WTC11 (cell line): ENCODE results near the gene NOX5. TPM values are rescaled to one million over a fixed set of nuclear protein-coding genes. Genes with fewer than 3 reads are reported as not detected.

Experiments used
- ATAC-seq: fragments of 200-7000 bp; cut with Tn5 transposase; 2 replicates; pipeline ENCODE4 v1.10.0; 2021; ENCODE audit warnings: mild to moderate bottlenecking, moderate library complexity
- CTCF ChIA-PET: fragments of 300-600 bp; sonication (Branson Sonifier 250); formaldehyde crosslinking; loops from one replicate; lab custom pipeline; 2021; ENCODE audit warnings: antibody characterized with exemption; lab: Charles Lee
- POLR2A ChIA-PET: fragments of 350-600 bp; sonication (Branson Sonifier 250); formaldehyde crosslinking; loops from one replicate; lab custom pipeline; 2021; ENCODE audit warnings: antibody characterized with exemption; lab: Charles Lee
- DNase-seq: peaks from one replicate; pipeline ENCODE4 v3.0.0; 2021; ENCODE audit warnings: low spot score
- H3K27ac Mint-ChIP-seq: 2 replicates; pipeline ENCODE4 v1.8.0; 2021; ENCODE audit warnings: mixed read lengths
- H3K27me3 Mint-ChIP-seq: 2 replicates; pipeline ENCODE4 v1.8.0; 2021; ENCODE audit warnings: low read depth, mild to moderate bottlenecking, moderate library complexity, mixed read lengths
- H3K36me3 Mint-ChIP-seq: 2 replicates; pipeline ENCODE4 v1.8.0; 2021; ENCODE audit warnings: mixed read lengths
- H3K4me1 Mint-ChIP-seq: 2 replicates; pipeline ENCODE4 v1.8.0; 2022; ENCODE audit warnings: mixed read lengths
- H3K4me3 Mint-ChIP-seq: 2 replicates; pipeline ENCODE4 v1.8.0; 2021; ENCODE audit warnings: mild to moderate bottlenecking, moderate library complexity, mixed read lengths
- H3K9me3 Mint-ChIP-seq: 2 replicates; pipeline ENCODE4 v1.8.0; 2021; ENCODE audit warnings: mixed read lengths
- IRF1 ChIP-seq: sonication (generic); formaldehyde crosslinking; IDR thresholded peaks from 2 replicates; pipeline ENCODE4 v1.8.0; 2023; ENCODE audit warnings: missing genetic modification reagents
- NFE2L1 ChIP-seq: sonication (generic); formaldehyde crosslinking; IDR thresholded peaks from 2 replicates; pipeline ENCODE4 v1.8.1; 2023; ENCODE audit warnings: missing genetic modification reagents
- NFYB ChIP-seq: sonication (generic); formaldehyde crosslinking; conservative IDR thresholded peaks from 2 replicates; pipeline ENCODE4 v1.8.0; 2022; ENCODE audit warnings: low read depth, missing genetic modification reagents
- NR2C2 ChIP-seq: sonication (generic); formaldehyde crosslinking; IDR thresholded peaks from 2 replicates; pipeline ENCODE4 v1.8.0; 2022; ENCODE audit warnings: mild to moderate bottlenecking, missing genetic modification reagents
- OVOL2 ChIP-seq: fragments of 250-450 bp; sonication (Bioruptor Pico); IDR thresholded peaks from 2 replicates; pipeline ENCODE4 v1.9.0; 2021; ENCODE audit warnings: mild to moderate bottlenecking, borderline replicate concordance
- SMAD4 ChIP-seq: sonication (generic); formaldehyde crosslinking; IDR thresholded peaks from 2 replicates; pipeline ENCODE4 v1.8.0; 2022; ENCODE audit warnings: mild to moderate bottlenecking, missing genetic modification reagents
- TCF7 ChIP-seq: sonication (generic); formaldehyde crosslinking; IDR thresholded peaks from 2 replicates; pipeline ENCODE4 v1.8.0; 2022; ENCODE audit warnings: mild to moderate bottlenecking, low read depth, missing genetic modification reagents, moderate library complexity
- USF2 ChIP-seq: sonication (generic); formaldehyde crosslinking; IDR thresholded peaks from 2 replicates; pipeline ENCODE4 v1.8.1; 2023; ENCODE audit warnings: mild to moderate bottlenecking, missing genetic modification reagents, moderate library complexity
- ZNF219 ChIP-seq: sonication (generic); formaldehyde crosslinking; IDR thresholded peaks from 2 replicates; pipeline ENCODE4 v1.8.0; 2023; ENCODE audit warnings: missing genetic modification reagents, mild to moderate bottlenecking, borderline replicate concordance
- ZNF232 ChIP-seq: sonication (generic); formaldehyde crosslinking; IDR thresholded peaks from 2 replicates; pipeline ENCODE4 v1.8.0; 2022; ENCODE audit warnings: mild to moderate bottlenecking, missing genetic modification reagents
- ZNF281 ChIP-seq: sonication (generic); formaldehyde crosslinking; IDR thresholded peaks from 2 replicates; pipeline ENCODE4 v1.8.0; 2023; ENCODE audit warnings: mild to moderate bottlenecking, missing genetic modification reagents
- ZNF396 ChIP-seq: fragments of 250-450 bp; sonication (Bioruptor Pico); IDR thresholded peaks from 2 replicates; pipeline ENCODE4 v1.8.0; 2021; ENCODE audit warnings: mild to moderate bottlenecking, moderate library complexity, borderline replicate concordance
- ZNF416 ChIP-seq: fragments of 250-450 bp; sonication (Bioruptor Pico); IDR thresholded peaks from 2 replicates; pipeline ENCODE4 v1.9.0; 2021; ENCODE audit warnings: mild to moderate bottlenecking, inconsistent platforms
- total RNA-seq: library from RNA; stranded (reverse); gene quantifications from 3 replicates; pipeline ENCODE4 v1.2.3, GENCODE V29; 2021
- TF ChIP-seq, protein P1 (sequence below): sonication (generic); formaldehyde crosslinking; IDR thresholded peaks from 2 replicates; pipeline ENCODE4 v1.8.1; 2022; ENCODE audit warnings: low read depth, mild to moderate bottlenecking, moderate library complexity, missing genetic modification reagents, borderline replicate concordance
- TF ChIP-seq, protein P2 (sequence below): sonication (generic); formaldehyde crosslinking; conservative IDR thresholded peaks from 2 replicates; pipeline ENCODE4 v1.8.1; 2022; ENCODE audit warnings: mild to moderate bottlenecking, missing genetic modification reagents
- TF ChIP-seq, protein P3 (sequence below): sonication (generic); formaldehyde crosslinking; IDR thresholded peaks from 2 replicates; pipeline ENCODE4 v1.8.1; 2022; ENCODE audit warnings: mild to moderate bottlenecking, moderate library complexity, missing genetic modification reagents
- TF ChIP-seq, protein P4 (sequence below): sonication (generic); formaldehyde crosslinking; conservative IDR thresholded peaks from 2 replicates; pipeline ENCODE4 v1.8.1; 2023; ENCODE audit warnings: mild to moderate bottlenecking, low read depth, missing genetic modification reagents, moderate library complexity
- TF ChIP-seq, protein P5 (sequence below): sonication (generic); formaldehyde crosslinking; IDR thresholded peaks from 2 replicates; pipeline ENCODE4 v1.8.0; 2022; ENCODE audit warnings: mild to moderate bottlenecking, missing genetic modification reagents

Gene NOX5
- total RNA-seq, 1 experiment from 2014 or later = not detected

DNA sequence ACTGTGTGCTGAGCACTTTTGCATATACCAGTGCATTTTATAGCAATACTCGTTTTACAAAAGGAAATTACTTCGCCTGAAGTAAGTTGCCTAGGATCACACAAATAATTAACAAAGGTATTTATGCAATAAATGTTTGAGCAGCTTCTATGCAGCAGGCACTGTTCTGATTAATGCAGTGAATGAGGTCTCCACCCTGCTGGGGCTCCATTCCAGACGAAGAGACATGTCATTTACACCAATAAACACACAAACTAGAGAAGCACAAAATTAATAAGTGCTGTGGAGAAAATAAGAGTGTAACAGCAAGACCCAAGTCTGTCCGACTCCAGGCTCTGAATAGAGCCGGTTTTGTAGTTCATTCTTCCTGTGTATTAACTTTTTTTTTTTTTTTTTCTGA lies 17.5 kb downstream of the NOX5 start:
- DNase-seq (no peak), ATAC-seq (no peak)
- POLR2A ChIA-PET = no interaction called here
- H3K27ac Mint-ChIP-seq = no peak overlapping the region
- peaks cover 3% of the 10 kb centered on the region for H3K4me1 Mint-ChIP-seq
- no peaks in the 10 kb centered on the region for H3K9me3 Mint-ChIP-seq
- H3K27me3 Mint-ChIP-seq = peaks cover 20% of the 10 kb centered on the region
- no peak for TF ChIP-seq NFE2L1 (CRISPR knock-in tag)
- TF ChIP-seq, protein P1, sequence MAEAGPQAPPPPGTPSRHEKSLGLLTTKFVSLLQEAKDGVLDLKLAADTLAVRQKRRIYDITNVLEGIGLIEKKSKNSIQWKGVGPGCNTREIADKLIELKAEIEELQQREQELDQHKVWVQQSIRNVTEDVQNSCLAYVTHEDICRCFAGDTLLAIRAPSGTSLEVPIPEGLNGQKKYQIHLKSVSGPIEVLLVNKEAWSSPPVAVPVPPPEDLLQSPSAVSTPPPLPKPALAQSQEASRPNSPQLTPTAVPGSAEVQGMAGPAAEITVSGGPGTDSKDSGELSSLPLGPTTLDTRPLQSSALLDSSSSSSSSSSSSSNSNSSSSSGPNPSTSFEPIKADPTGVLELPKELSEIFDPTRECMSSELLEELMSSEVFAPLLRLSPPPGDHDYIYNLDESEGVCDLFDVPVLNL (CRISPR knock-in tag) = no peak
- TF ChIP-seq ZNF281 = no peak
- no peak for TF ChIP-seq ZNF416 (CRISPR knock-in tag)
- TF ChIP-seq OVOL2 (CRISPR knock-in tag) = no peak
- TF ChIP-seq, protein P2, sequence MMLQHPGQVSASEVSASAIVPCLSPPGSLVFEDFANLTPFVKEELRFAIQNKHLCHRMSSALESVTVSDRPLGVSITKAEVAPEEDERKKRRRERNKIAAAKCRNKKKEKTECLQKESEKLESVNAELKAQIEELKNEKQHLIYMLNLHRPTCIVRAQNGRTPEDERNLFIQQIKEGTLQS (CRISPR knock-in tag) = no peak
- CTCF ChIA-PET = interaction anchor here (0.5 to 2.5 kb wide), 106 partner anchors 8 to 754 kb away, joined by 3 to 57 read pairs (median 4); partner anchors contain the start of genes ANP32A, FEM1B, GLCE and KIF23
- H3K4me3 Mint-ChIP-seq = peak overlapping the region; percentile 58
- H3K36me3 Mint-ChIP-seq = no peaks in the 10 kb centered on the region

DNA sequence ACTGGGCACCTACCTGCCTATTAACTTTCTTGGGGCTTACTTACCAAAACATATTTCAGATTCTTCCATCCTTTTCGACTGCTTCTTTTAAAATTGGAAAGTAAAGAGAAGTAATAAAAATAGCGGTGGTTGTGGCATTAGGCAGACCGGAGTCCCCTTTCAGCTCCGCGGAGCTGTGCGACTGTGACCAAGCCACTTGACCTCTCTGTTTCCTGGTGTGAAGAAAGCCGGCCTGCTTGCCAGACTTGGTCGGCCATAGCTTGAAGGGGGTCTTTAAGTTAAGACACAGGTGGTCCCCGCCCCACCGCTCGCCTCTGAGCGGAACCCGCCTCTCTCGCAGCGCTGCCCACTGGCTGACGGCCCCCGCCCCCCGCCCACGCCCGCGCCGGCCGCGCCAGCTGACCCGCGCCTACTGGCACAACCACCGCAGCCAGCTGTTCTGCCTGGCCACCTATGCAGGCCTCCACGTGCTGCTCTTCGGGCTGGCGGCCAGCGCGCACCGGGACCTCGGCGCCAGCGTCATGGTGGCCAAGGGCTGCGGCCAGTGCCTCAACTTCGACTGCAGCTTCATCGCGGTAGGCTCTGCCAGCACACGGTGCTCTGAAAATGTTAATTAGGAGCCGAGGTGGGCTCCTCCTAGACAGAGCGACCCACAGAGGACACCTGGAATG lies 18.3 kb downstream of the NOX5 start:
- DNase-seq (no peak), ATAC-seq (no peak)
- no peak overlapping the region for H3K27ac Mint-ChIP-seq
- no peaks in the 10 kb centered on the region for H3K36me3 Mint-ChIP-seq
- peaks cover 3% of the 10 kb centered on the region; the same call in 1 of the 2 replicates for H3K4me1 Mint-ChIP-seq
- POLR2A ChIA-PET = no interaction called here
- H3K4me3 Mint-ChIP-seq = no peak overlapping the region; the same call in 1 of the 2 replicates
- H3K27me3 Mint-ChIP-seq = peaks cover 26% of the 10 kb centered on the region
- CTCF ChIA-PET = interaction anchor here (1.0 to 2.4 kb wide), 6 partner anchors 11 to 430 kb away, joined by 3 to 24 read pairs (median 4); no protein-coding TSS in a partner anchor
- no peaks in the 10 kb centered on the region for H3K9me3 Mint-ChIP-seq
- TF ChIP-seq IRF1 (CRISPR knock-in tag) (no peak), ZNF219 (no peak), SMAD4 (CRISPR knock-in tag) (no peak), ZNF281 (no peak), OVOL2 (CRISPR knock-in tag) (no peak), ZNF232 (CRISPR knock-in tag) (no peak), ZNF396 (CRISPR knock-in tag) (no peak), USF2 (CRISPR knock-in tag) (no peak), NR2C2 (CRISPR knock-in tag) (no peak), TCF7 (CRISPR knock-in tag) (no peak), NFYB (CRISPR knock-in tag) (no peak)
- TF ChIP-seq, protein P3, sequence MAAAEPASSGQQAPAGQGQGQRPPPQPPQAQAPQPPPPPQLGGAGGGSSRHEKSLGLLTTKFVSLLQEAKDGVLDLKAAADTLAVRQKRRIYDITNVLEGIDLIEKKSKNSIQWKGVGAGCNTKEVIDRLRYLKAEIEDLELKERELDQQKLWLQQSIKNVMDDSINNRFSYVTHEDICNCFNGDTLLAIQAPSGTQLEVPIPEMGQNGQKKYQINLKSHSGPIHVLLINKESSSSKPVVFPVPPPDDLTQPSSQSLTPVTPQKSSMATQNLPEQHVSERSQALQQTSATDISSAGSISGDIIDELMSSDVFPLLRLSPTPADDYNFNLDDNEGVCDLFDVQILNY = no peak
- TF ChIP-seq, protein P4, sequence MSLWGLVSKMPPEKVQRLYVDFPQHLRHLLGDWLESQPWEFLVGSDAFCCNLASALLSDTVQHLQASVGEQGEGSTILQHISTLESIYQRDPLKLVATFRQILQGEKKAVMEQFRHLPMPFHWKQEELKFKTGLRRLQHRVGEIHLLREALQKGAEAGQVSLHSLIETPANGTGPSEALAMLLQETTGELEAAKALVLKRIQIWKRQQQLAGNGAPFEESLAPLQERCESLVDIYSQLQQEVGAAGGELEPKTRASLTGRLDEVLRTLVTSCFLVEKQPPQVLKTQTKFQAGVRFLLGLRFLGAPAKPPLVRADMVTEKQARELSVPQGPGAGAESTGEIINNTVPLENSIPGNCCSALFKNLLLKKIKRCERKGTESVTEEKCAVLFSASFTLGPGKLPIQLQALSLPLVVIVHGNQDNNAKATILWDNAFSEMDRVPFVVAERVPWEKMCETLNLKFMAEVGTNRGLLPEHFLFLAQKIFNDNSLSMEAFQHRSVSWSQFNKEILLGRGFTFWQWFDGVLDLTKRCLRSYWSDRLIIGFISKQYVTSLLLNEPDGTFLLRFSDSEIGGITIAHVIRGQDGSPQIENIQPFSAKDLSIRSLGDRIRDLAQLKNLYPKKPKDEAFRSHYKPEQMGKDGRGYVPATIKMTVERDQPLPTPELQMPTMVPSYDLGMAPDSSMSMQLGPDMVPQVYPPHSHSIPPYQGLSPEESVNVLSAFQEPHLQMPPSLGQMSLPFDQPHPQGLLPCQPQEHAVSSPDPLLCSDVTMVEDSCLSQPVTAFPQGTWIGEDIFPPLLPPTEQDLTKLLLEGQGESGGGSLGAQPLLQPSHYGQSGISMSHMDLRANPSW = no peak
- TF ChIP-seq, protein P5, sequence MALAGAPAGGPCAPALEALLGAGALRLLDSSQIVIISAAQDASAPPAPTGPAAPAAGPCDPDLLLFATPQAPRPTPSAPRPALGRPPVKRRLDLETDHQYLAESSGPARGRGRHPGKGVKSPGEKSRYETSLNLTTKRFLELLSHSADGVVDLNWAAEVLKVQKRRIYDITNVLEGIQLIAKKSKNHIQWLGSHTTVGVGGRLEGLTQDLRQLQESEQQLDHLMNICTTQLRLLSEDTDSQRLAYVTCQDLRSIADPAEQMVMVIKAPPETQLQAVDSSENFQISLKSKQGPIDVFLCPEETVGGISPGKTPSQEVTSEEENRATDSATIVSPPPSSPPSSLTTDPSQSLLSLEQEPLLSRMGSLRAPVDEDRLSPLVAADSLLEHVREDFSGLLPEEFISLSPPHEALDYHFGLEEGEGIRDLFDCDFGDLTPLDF (CRISPR knock-in tag) = no peak
